ENCODE data around the gene IRAK2. TPM values are rescaled to one million over a fixed set of nuclear protein-coding genes. Genes with fewer than 3 reads are reported as not detected.
A peak's percentile ranks its signal among the peaks of the same experiment; 100 is the strongest.

Gene IRAK2
- total and polyA plus RNA-seq, 12 donors, result 0.73 to 3.6 (median 1.3) TPM

DNA sequence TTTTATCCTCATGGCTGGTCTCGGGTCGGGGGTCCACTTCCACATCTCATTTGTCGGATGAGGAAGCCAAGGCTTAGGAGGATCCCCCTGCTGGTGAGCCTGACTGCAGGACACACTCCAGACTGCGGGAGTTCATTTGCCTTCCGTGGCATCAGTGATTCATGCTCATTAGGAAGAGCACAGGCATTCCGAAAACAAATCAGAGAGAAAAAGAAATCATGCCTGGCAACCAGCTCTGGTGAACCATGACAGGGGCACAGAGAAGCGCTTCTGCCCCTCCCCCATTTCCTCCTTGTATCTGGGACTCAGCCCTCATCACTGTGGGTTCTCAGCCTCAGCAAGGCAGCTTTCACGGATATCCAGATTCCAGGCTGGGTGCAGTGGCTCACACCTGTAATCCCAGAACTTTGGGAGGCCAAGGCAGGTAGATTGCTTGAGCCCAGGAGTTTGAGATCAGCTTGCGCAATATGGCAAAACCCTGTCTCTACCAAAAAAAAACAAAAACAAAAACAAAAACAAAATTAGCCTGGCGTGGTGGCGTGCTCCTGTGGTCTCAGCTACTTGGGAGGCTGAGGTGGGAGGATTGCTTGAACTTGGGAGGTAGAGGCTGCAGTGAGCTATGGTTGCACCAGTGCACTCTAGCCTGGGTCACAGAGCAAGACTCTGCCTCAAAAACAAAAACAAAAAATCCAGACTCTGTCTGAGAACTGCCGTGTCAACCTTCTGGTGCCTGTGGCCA is 28.4 kb downstream of the IRAK2 start:
- Histone ChIP-seq H3K27me3 (no peaks in the 10 kb centered on the region), H3K27ac (peak overlapping the region; percentile 44 to 93 (median 90)), H3K9me3 (no peaks in the 10 kb centered on the region), H3K36me3 (no peaks in the 10 kb centered on the region), H3K4me1 (peaks cover 20 to 97% (median 70%) of the 10 kb centered on the region in 9 donors), H3K4me3 (no peak overlapping the region)
- intact Hi-C loops (cut with DNase I), result no loop called here
- ATAC-seq, result no peak
- DNase-seq, result no peak
- TF ChIP-seq CTCF (IDR thresholded peaks at IDR 0.05), result peak in 4 of 9 donors; percentile 10 to 42 (median 23)
- WGBS, 2 donors, result 83 to 84% methylated on average over 12 of the region's 12 CpGs

DNA sequence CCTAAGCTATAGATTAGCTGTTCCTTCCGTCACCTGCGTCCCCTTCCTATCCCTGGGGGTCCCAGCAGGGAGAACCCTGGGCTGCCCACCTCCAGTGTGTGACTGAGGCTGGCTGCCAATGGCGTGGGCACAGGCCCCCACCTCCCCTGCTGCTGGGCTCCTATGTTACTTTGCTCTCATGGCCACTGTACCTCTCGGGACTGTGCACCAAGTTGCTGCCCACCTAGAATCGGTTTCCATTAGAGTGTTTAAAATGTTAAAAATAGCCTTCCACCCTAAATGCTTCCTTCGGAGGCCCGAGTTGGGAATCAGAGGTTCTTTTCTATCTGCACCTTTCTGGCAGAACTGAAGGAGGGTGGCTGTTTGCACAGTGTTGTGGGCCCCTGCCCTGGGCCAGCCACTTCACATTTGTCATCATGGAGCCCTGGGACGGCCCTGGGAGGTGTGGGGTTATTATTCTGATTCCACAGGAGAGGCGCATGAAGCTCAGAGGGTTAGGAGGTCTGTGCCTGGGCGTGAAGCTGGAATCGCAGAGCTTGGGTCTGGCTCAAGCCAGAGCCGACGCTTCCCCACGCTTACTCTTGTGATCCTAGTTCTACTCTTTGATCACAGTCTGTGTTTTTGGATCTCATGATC is 29.1 kb downstream of the IRAK2 start:
- intact Hi-C loops (cut with DNase I), result no loop called here
- no peak for TF ChIP-seq CTCF (IDR thresholded peaks at IDR 0.05)
- ATAC-seq (peak in 1 of 8 donors; percentile 5), DNase-seq (no peak)
- WGBS, 2 donors, result 55 to 66% methylated on average over 14 of the region's 14 CpGs
- Histone ChIP-seq H3K4me3 (no peak overlapping the region), H3K27ac (peak overlapping the region; percentile 44 to 93 (median 90)), H3K36me3 (no peaks in the 10 kb centered on the region), H3K27me3 (no peaks in the 10 kb centered on the region), H3K9me3 (no peaks in the 10 kb centered on the region), H3K4me1 (peaks cover 23 to 99% (median 70%) of the 10 kb centered on the region in 9 donors)

GRCh38 chr3:10194328-10195071 is 29.8 kb downstream of the IRAK2 start:
- ATAC-seq (peak in 7 of 8 donors; percentile 13 to 63 (median 48)), DNase-seq (peak; percentile 28 to 58)
- Histone ChIP-seq H3K4me3 (no peak overlapping the region), H3K27ac (peak overlapping the region; percentile 44 to 93 (median 90)), H3K4me1 (peaks cover 20 to 99% (median 68%) of the 10 kb centered on the region in 9 donors), H3K27me3 (no peaks in the 10 kb centered on the region), H3K36me3 (no peaks in the 10 kb centered on the region), H3K9me3 (no peaks in the 10 kb centered on the region)
- TF ChIP-seq CTCF (IDR thresholded peaks at IDR 0.05), result no peak
- intact Hi-C loops (cut with DNase I), result no loop called here
- WGBS, 2 donors, result 56 to 63% methylated on average over 11 of the region's 11 CpGs

DNA sequence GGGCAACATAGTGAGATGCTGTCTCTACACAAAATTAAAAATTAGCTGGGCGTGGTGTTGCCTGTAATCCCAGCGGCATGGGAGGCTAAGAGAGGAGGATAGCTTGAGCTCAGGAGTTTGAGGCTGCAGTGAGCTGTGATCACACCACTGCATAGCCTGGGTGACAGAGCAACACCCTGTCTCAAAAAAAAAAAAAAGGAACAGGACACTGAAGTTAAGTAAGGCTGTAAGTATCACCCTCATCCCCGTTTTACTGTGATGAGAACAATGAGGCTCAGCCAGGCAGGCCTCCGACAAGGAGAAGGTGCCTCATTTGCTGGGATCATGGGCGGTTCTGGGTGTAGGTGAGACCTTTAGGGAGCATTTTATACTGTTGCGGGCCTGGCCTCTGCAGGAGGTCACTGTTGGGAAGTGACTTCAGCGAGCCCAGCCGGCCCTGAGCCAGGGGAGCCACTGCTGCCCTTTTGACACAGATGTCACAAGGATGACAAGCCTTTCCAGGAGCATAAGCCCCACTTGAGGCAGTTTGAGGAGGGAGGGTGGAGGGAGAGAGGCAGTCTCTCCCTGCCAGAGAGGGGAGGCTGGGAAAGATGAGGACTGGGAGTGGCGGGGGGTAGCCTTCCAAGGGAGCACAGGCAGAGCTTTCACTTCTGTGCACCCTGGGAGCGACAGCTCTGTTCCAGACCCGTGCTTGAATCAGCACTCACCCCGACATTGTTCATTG is 30.8 kb downstream of the IRAK2 start:
- Histone ChIP-seq H3K4me3 (no peak overlapping the region), H3K27me3 (no peaks in the 10 kb centered on the region), H3K9me3 (no peaks in the 10 kb centered on the region), H3K36me3 (peaks cover 0 to 5% (median 0%) of the 10 kb centered on the region in 9 donors), H3K27ac (peak overlapping the region in 8 of 10 donors; percentile 88 to 93 (median 92)), H3K4me1 (peaks cover 16 to 93% (median 58%) of the 10 kb centered on the region in 9 donors)
- TF ChIP-seq CTCF (IDR thresholded peaks at IDR 0.05), result no peak
- DNase-seq, result no peak
- intact Hi-C loops (cut with DNase I), result no loop called here
- WGBS, 2 donors, result 77 to 84% methylated on average over 12 of the region's 12 CpGs
- ATAC-seq, result peak in 1 of 8 donors; percentile 49

All from heart right ventricle (tissue), 16 donors.